H1 (cell line): ENCODE data around the gene PRR7. TPM values are rescaled to one million over a fixed set of nuclear protein-coding genes. Genes with fewer than 3 reads are reported as not detected.

ENCODE experiments used
- CTCF ChIA-PET: fragments of 300-600 bp; sonication (Branson Sonifier 250); formaldehyde crosslinking; loops from one replicate; lab custom pipeline; 2021; ENCODE audit not compliant: partially characterized antibody; lab: Charles Lee
- POLR2A ChIA-PET: fragments of 300-600 bp; sonication (Branson Sonifier 250); formaldehyde crosslinking; loops from one replicate; lab custom pipeline; 2021; ENCODE audit warnings: inconsistent platforms; ENCODE audit not compliant: partially characterized antibody; lab: Charles Lee
- DNase-seq, 2 experiments: peaks; one replicate each; pipeline versions ENCODE4 v3.0.0 to v3.0.0-alpha.2; 2010 to 2022; ENCODE audit warnings: low spot score in 2 of 2, low read depth in 1 of 2, mixed read lengths in 1 of 2
- FAIRE-seq: peaks from 2 replicates; lab custom pipeline; 2011; peaks lifted over from hg19 to GRCh38; lab: Jason Lieb, UNC
- H2AFZ ChIP-seq: 2 replicates; pipeline ENCODE4 v1.8.1; 2012; ENCODE audit warnings: low read length, inconsistent platforms
- H2AK5ac ChIP-seq: 2 replicates; pipeline ENCODE4 v1.6.1; 2013; ENCODE audit warnings: low read depth, low read length
- H2BK120ac ChIP-seq: replicated peaks from 2 replicates; pipeline ENCODE3; 2013; ENCODE audit warnings: low read depth, low read length, inconsistent platforms
- H2BK12ac ChIP-seq: 2 replicates; pipeline ENCODE4 v1.6.1; 2013; ENCODE audit warnings: low read depth, low read length
- H2BK15ac ChIP-seq: 2 replicates; pipeline ENCODE4 v1.6.1; 2013; ENCODE audit warnings: low read length
- H2BK20ac ChIP-seq: 2 replicates; pipeline ENCODE4 v1.6.1; 2013; ENCODE audit warnings: low read length
- H2BK5ac ChIP-seq: 2 replicates; pipeline ENCODE4 v1.6.1; 2013; ENCODE audit warnings: low read depth, low read length
- H3K14ac ChIP-seq: 2 replicates; pipeline ENCODE4 v1.6.1; 2013; ENCODE audit warnings: inconsistent platforms; ENCODE audit not compliant: insufficient read length
- H3K18ac ChIP-seq: 2 replicates; pipeline ENCODE4 v1.6.1; 2013; ENCODE audit warnings: low read length; ENCODE audit errors: extremely low read depth
- H3K23ac ChIP-seq: 2 replicates; pipeline ENCODE4 v1.6.1; 2013; ENCODE audit warnings: inconsistent platforms; ENCODE audit not compliant: insufficient read length
- H3K23me2 ChIP-seq: 2 replicates; pipeline ENCODE4 v1.6.1; 2013; ENCODE audit warnings: low read depth, low read length
- H3K27ac ChIP-seq: 2 replicates; pipeline ENCODE4 v1.6.1; 2011; ENCODE audit warnings: low read depth, low read length, inconsistent platforms
- H3K27me3 ChIP-seq, 4 experiments: replicated peaks in 1 of 4; 1 replicate in 1 of 4; 2 replicates in 3 of 4; pipeline versions ENCODE4 v1.6.1 to v1.8.1; 2011 to 2013; ENCODE audit warnings: low read length in 3 of 4, mild to moderate bottlenecking in 3 of 4, inconsistent platforms in 2 of 4, mixed read lengths in 2 of 4, moderate library complexity in 1 of 4; ENCODE audit not compliant: control insufficient read depth in 3 of 4, insufficient read depth in 3 of 4; ENCODE audit errors: extremely low read depth in 1 of 4
- H3K36me3 ChIP-seq, 4 experiments: 2 replicates each; pipeline versions ENCODE4 v1.6.1 to v1.8.1; 2011 to 2013; ENCODE audit warnings: mild to moderate bottlenecking in 4 of 4, low read length in 3 of 4, moderate library complexity in 2 of 4, control low read depth in 1 of 4, inconsistent platforms in 1 of 4; ENCODE audit not compliant: insufficient read depth in 4 of 4, control insufficient read depth in 2 of 4
- H3K4ac ChIP-seq: replicated peaks from 2 replicates; pipeline ENCODE3; 2013; ENCODE audit warnings: low read length, low read depth, mixed read lengths, inconsistent platforms; ENCODE audit not compliant: insufficient read length
- H3K4me1 ChIP-seq, 4 experiments: replicated peaks in 1 of 4; 1 replicate in 1 of 4; 2 replicates in 3 of 4; pipeline versions ENCODE4 v1.6.1 to v1.8.1; 2011 to 2013; ENCODE audit warnings: low read length in 3 of 4, inconsistent platforms in 2 of 4, mixed read lengths in 1 of 4; ENCODE audit not compliant: insufficient read depth in 4 of 4, control insufficient read depth in 3 of 4
- H3K4me2 ChIP-seq, 2 experiments: 2 replicates each; pipeline versions ENCODE4 v1.6.1 to v1.8.1; 2011 to 2013; ENCODE audit warnings: low read depth in 2 of 2, low read length in 2 of 2, control low read depth in 1 of 2, inconsistent platforms in 1 of 2, mild to moderate bottlenecking in 1 of 2; ENCODE audit not compliant: insufficient read depth in 1 of 2
- H3K4me3 ChIP-seq, 4 experiments: fragments of 200-600, 300-600 bp in 1 of 4; sonication (generic), shearing (Covaris generic), sonication (Bioruptor Twin) in 1 of 4; 2 replicates each; pipeline versions ENCODE4 v1.5.1 to v1.8.1; 2011 to 2016; ENCODE audit warnings: low read length in 4 of 4, low read depth in 3 of 4, control low read depth in 2 of 4, inconsistent platforms in 2 of 4, mild to moderate bottlenecking in 2 of 4, mixed read lengths in 1 of 4, moderate library complexity in 1 of 4; ENCODE audit not compliant: insufficient read depth in 2 of 4; ENCODE audit errors: extremely low read depth in 1 of 4
- H3K56ac ChIP-seq: replicated peaks from 2 replicates; pipeline ENCODE3; 2013; ENCODE audit warnings: low read depth, mild to moderate bottlenecking, mixed read lengths, low read length, inconsistent platforms; ENCODE audit not compliant: insufficient read length
- H3K79me1 ChIP-seq: 2 replicates; pipeline ENCODE4 v1.6.1; 2013; ENCODE audit warnings: low read depth, low read length, control low read depth
- H3K79me2 ChIP-seq, 2 experiments: 2 replicates each; pipeline versions ENCODE4 v1.6.1 to v1.8.1; 2012 to 2013; ENCODE audit warnings: low read length in 2 of 2, mild to moderate bottlenecking in 2 of 2, inconsistent platforms in 1 of 2; ENCODE audit not compliant: insufficient read depth in 2 of 2, control insufficient read depth in 1 of 2
- H3K9ac ChIP-seq, 4 experiments: replicated peaks in 1 of 4; 1 replicate in 1 of 4; 2 replicates in 3 of 4; pipeline versions ENCODE4 v1.6.1 to v1.8.1; 2011 to 2013; ENCODE audit warnings: low read depth in 3 of 4, low read length in 3 of 4, control low read depth in 2 of 4, mild to moderate bottlenecking in 2 of 4, moderate library complexity in 2 of 4, inconsistent platforms in 1 of 4; ENCODE audit errors: extremely low read depth in 1 of 4
- H3K9me3 ChIP-seq, 2 experiments: 2 replicates each; pipeline versions ENCODE4 v1.6.1 to v1.8.1; 2012 to 2013; ENCODE audit warnings: mild to moderate bottlenecking in 2 of 2, moderate library complexity in 2 of 2, control low read depth in 1 of 2, inconsistent platforms in 1 of 2, low read depth in 1 of 2, low read length in 1 of 2, mixed read lengths in 1 of 2; ENCODE audit not compliant: insufficient read depth in 2 of 2
- H4K20me1 ChIP-seq, 2 experiments: replicated peaks in 1 of 2; 2 replicates each; pipeline versions ENCODE3 to v1.8.1; 2011 to 2013; ENCODE audit warnings: inconsistent platforms in 2 of 2, low read length in 2 of 2, mild to moderate bottlenecking in 1 of 2; ENCODE audit not compliant: insufficient read depth in 2 of 2, control insufficient read depth in 1 of 2
- H4K5ac ChIP-seq: 2 replicates; pipeline ENCODE4 v1.6.1; 2013; ENCODE audit warnings: low read length, low read depth, mixed read lengths, inconsistent platforms; ENCODE audit not compliant: insufficient read length
- H4K8ac ChIP-seq: 2 replicates; pipeline ENCODE4 v1.8.0; 2013; ENCODE audit warnings: mild to moderate bottlenecking, moderate library complexity, low read length, inconsistent platforms; ENCODE audit not compliant: insufficient read depth; ENCODE audit errors: extremely low read depth
- H4K91ac ChIP-seq: replicated peaks from 2 replicates; pipeline ENCODE3; 2013; ENCODE audit warnings: low read length, mixed read lengths, inconsistent platforms; ENCODE audit not compliant: insufficient read length
- CEBPB ChIP-seq: IDR thresholded peaks from 2 replicates; pipeline ENCODE4 v1.6.1; 2012; ENCODE audit warnings: low read depth, low read length
- CTBP2 ChIP-seq: IDR thresholded peaks from 2 replicates; pipeline ENCODE4 v1.7.0; 2011; ENCODE audit warnings: borderline replicate concordance, mild to moderate bottlenecking, moderate library complexity, mixed read lengths, low read length; ENCODE audit not compliant: insufficient read depth, insufficient read length
- PHF8 ChIP-seq: fragments of 200-600 bp; sonication (generic); conservative IDR thresholded peaks from 2 replicates; pipeline ENCODE4 v1.7.1; 2012; ENCODE audit warnings: low read depth, mild to moderate bottlenecking, inconsistent platforms, low read length, moderate library complexity
- RAD21 ChIP-seq, 2 experiments: IDR thresholded peaks in 1 of 2; conservative IDR thresholded peaks in 1 of 2; 2 replicates each; pipeline ENCODE4 v1.6.1; 2011; ENCODE audit warnings: low read depth in 2 of 2, low read length in 2 of 2, improper control_type of control experiment in 1 of 2, inconsistent platforms in 1 of 2, mild to moderate bottlenecking in 1 of 2, moderate library complexity in 1 of 2
- RNF2 ChIP-seq: fragments of 200-900, 300-1000 bp; sonication (generic); IDR thresholded peaks from 2 replicates; pipeline ENCODE4 v1.7.1; 2016; ENCODE audit warnings: borderline replicate concordance, low read depth, mild to moderate bottlenecking, antibody characterized with exemption, low read length; ENCODE audit not compliant: poor library complexity, severe bottlenecking; ENCODE audit errors: missing control alignments
- SIX5 ChIP-seq: IDR thresholded peaks from 2 replicates; pipeline ENCODE4 v1.6.1; 2011; ENCODE audit warnings: mild to moderate bottlenecking, low read depth, low read length
- WGBS, 2 experiments: shearing (Covaris generic) in 1 of 2; methylation state at CpG; one replicate each; pipeline versions ENCODE4 v1.1.6 to v1.1.7; 2013 to 2015; ENCODE audit warnings: low lambda C conversion rate in 2 of 2, mixed read lengths in 2 of 2, inconsistent platforms in 1 of 2, low coverage in 1 of 2, missing lambda C conversion rate in 1 of 2; ENCODE audit not compliant: insufficient replicate concordance in 2 of 2, insufficient coverage in 1 of 2, insufficient read length in 1 of 2; ENCODE audit errors: extremely low coverage in 1 of 2, missing lambda C conversion rate in 1 of 2; 5-methylcytosine and 5-hydroxymethylcytosine counted together
- polyA plus RNA-seq, 7 experiments: library from polyadenylated mRNA; depleted of rRNA in 3 of 7; stranded (reverse) in 5 of 7; unstranded in 2 of 7; fragments of >200 nt in 5 of 7; fragments of 200-250 nt in 2 of 7; gene quantifications; 1 replicate in 5 of 7; 2 replicates in 1 of 7; 4 replicates in 1 of 7; pipeline versions ENCODE4 v1.2.1 to v1.2.3, GENCODE V29; 2011 to 2013; ENCODE audit warnings: missing spikeins in 2 of 7, mixed read lengths in 2 of 7
- total RNA-seq: library from RNA; stranded (reverse); fragmentation: NEBNext Ultra II Directional; extraction: Animal tissue kit (Norgen Biotek cat#: 25700); gene quantifications from 2 replicates; pipeline ENCODE4 v1.2.1, GENCODE V29; 2021

The PRR7 gene
- total and polyA plus RNA-seq, 2 of the 8 experiments (the other 6 are each of a cell fraction or from before 2014, with no cell fraction given) = 8.0 to 11.8 TPM

DNA sequence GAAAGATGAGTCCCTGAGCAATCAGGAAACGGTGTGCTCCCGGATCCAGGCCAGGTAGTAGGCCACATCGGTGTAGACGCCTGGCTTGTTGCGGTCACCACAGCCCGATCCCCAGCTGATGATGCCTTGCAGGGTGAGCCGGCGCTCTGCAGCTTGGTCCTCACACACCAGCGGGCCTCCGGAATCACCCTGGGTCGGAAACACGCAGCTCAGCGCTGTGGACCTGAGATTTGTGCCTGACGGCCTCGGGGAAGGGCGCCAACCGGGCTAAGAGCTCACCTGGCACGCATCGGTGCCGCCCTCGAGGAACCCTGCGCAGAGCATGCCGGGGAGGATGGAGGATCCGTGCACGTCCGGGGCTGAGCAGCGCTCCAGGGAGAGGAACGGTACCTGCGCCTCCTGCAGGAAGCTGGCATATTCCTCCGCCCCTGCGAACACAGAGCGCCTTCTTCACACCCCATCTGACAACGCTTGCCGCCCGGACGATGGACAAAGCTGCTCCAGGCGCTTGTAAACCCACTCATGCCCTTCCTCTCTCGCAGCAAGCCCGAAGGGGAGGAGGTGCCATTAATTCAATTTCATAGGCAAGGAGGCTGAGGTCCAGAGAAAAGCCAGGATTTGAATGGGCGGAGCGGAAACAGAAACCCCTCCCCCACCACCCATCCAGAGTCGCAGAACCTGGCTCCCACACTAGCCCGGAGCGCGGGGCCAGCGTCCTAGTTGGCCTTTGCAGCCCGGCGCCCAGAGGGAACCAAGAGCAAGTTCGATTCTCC is 44.2 kb upstream of the PRR7 start:
- Histone ChIP-seq H4K5ac (peak overlapping the region; percentile 39), H3K79me2 (no peaks in the 10 kb centered on the region), H3K4me3 (peak overlapping the region; percentile 9 to 65 (median 48); a peak in 7 of 8 replicates), H2AK5ac (no peak overlapping the region; the same call in 1 of the 2 replicates), H3K4me2 (peak overlapping the region; percentile 82 to 93), H3K23ac (no peak overlapping the region), H3K4ac (peak overlapping the region; percentile 55), H2AFZ (peak overlapping the region; percentile 74; the same call in 1 of the 2 replicates), H3K4me1 (peaks cover 0 to 22% (median 14%) of the 10 kb centered on the region in 4 experiments; a peak in 5 of 7 replicates), H3K56ac (no peak overlapping the region), H3K9ac (no peak overlapping the region), H4K91ac (peak overlapping the region; percentile 75), H3K18ac (peak overlapping the region; percentile 88), H2BK15ac (peak overlapping the region; percentile 61; the same call in 1 of the 2 replicates), H3K79me1 (no peaks in the 10 kb centered on the region), H3K23me2 (peaks cover 13% of the 10 kb centered on the region; the same call in 1 of the 2 replicates), H2BK12ac (peak overlapping the region; percentile 80; the same call in 1 of the 2 replicates), H3K27me3 (peaks cover 22 to 67% (median 44%) of the 10 kb centered on the region in 4 experiments), H2BK20ac (peak overlapping the region; percentile 36; the same call in 1 of the 2 replicates), H3K27ac (no peak overlapping the region), H4K20me1 (no peaks in the 10 kb centered on the region), H2BK120ac (peak overlapping the region; percentile 45), H3K9me3 (no peaks in the 10 kb centered on the region), H3K14ac (no peak overlapping the region), H4K8ac (peak overlapping the region; percentile 81; the same call in 1 of the 2 replicates), H3K36me3 (no peaks in the 10 kb centered on the region), H2BK5ac (0 out of 2 replicates have a peak overlapping the region, but pooled peaks have one; percentile 56)
- FAIRE-seq (peak; percentile 58), DNase-seq (peak; percentile 68 to 92)
- ChIA-PET POLR2A (interaction anchor here (0.6 to 10.8 kb wide), 26 partner anchors 9 to 96 kb away, joined by 3 to 143 read pairs (median 4); partner anchors contain the start of genes GRK6, LMAN2, PDLIM7 and PRR7), CTCF (interaction anchor here (0.5 to 10.5 kb wide), 30 partner anchors 9 to 1081 kb away, joined by 3 to 343 read pairs (median 6); partner anchors contain the start of genes GRK6, LMAN2, PRR7 and RGS14)
- whole genome bisulfite sequencing, 2 experiments = 18% methylated on average over 43 of the region's 49 CpGs; no CpG with 5 or more reads in 1 of the 2 experiments
- TF ChIP-seq CTBP2 (peak; percentile 66), PHF8 (no peak), RAD21 (IDR thresholded peaks at IDR 0.05 in 1 of 2, conservative IDR thresholded peaks at IDR 0.05 in 1 of 2; ENCODE audit: low read depth in 2 of 2, low read length in 2 of 2) (peak; percentile 51 to 60), SIX5 (no peak), RNF2 (peak; percentile 59), CEBPB (no peak)
